Activated CD4-positive, alpha-beta T cell treated with anti-CD3 and anti-CD28 coated beads for 36 hours (primary cell): ENCODE measurements around the gene TMBIM6. TPM values are rescaled to one million over a fixed set of nuclear protein-coding genes. Genes with fewer than 3 reads are reported as not detected.
"Not testable (repeated sequence)": the region's sequence is repeated elsewhere in the genome, so short reads cannot be mapped to it uniquely, and the experiment has no call there.

ENCODE experiments used
- ATAC-seq: fragments of 200-7000 bp; cut with Tn5 transposase; one replicate; pipeline ENCODE4 v1.10.0; 2021; ENCODE audit warnings: mild to moderate bottlenecking, moderate library complexity
- CTCF ChIA-PET: fragments of 350-600 bp; sonication (Branson Sonifier 250); formaldehyde crosslinking; loops from one replicate; lab custom pipeline; 2021; ENCODE audit warnings: antibody characterized with exemption; lab: Charles Lee
- POLR2A ChIA-PET: fragments of 350-600 bp; sonication (Branson Sonifier 250); formaldehyde crosslinking; loops from one replicate; lab custom pipeline; 2021; ENCODE audit warnings: antibody characterized with exemption, inconsistent platforms; lab: Charles Lee
- DNase-seq: peaks from one replicate; pipeline ENCODE4 v3.0.0-alpha.2; 2020
- H3K27ac Mint-ChIP-seq: one replicate; pipeline ENCODE4 v1.8.0; 2021; ENCODE audit warnings: mixed read lengths
- H3K27me3 Mint-ChIP-seq: one replicate; pipeline ENCODE4 v1.8.0; 2021; ENCODE audit warnings: mixed read lengths
- H3K36me3 Mint-ChIP-seq: one replicate; pipeline ENCODE4 v1.8.0; 2021; ENCODE audit warnings: low read depth, mixed read lengths
- H3K4me1 Mint-ChIP-seq: one replicate; pipeline ENCODE4 v1.8.0; 2021; ENCODE audit warnings: mixed read lengths
- H3K4me3 Mint-ChIP-seq: one replicate; pipeline ENCODE4 v1.8.0; 2021; ENCODE audit warnings: mild to moderate bottlenecking, moderate library complexity, mixed read lengths
- H3K9me3 Mint-ChIP-seq: one replicate; pipeline ENCODE4 v1.8.0; 2021; ENCODE audit warnings: low read depth, mixed read lengths
- intact Hi-C, 2 experiments: fragments of 100-400 bp; cut with DNase I in 1 of 2; cut with micrococcal nuclease in 1 of 2; formaldehyde crosslinking; loops; one replicate each; pipeline versions ENCODE4 v1.14.2 to v1.15.1; 2022 to 2024; cut with DNase I, micrococcal nuclease
- total RNA-seq, 2 experiments: library from RNA; stranded (reverse); gene quantifications; one replicate each; pipeline ENCODE4 v1.2.3, GENCODE V29; 2021

The TMBIM6 gene
- total RNA-seq, 2 experiments from 2014 or later: 378 to 450 TPM

- peaks cover 11% of the 10 kb centered on the region for H3K4me1 Mint-ChIP-seq
- H3K9me3 Mint-ChIP-seq, H3K4me3 Mint-ChIP-seq, DNase-seq, H3K36me3 Mint-ChIP-seq, H3K27ac Mint-ChIP-seq, ATAC-seq, intact Hi-C loops, H3K27me3 Mint-ChIP-seq: not testable (repeated sequence)
- CTCF ChIA-PET: interaction anchor here (0.9 to 1.8 kb wide), 3 partner anchors 11 to 65 kb away, joined by 4 to 5 read pairs (median 5); partner anchors contain the start of gene TMBIM6
- POLR2A ChIA-PET: interaction anchor here (1.0 kb wide), 1 partner anchor 184 kb away, joined by 3 read pairs; no protein-coding TSS in a partner anchor
Observed at GRCh38 chr12:49773102-49773501, 31.7 kb downstream of the TMBIM6 start.

GRCh38 chr12:49776413-49776812 is 35.1 kb downstream of the TMBIM6 start:
- no peaks in the 10 kb centered on the region for H3K36me3 Mint-ChIP-seq
- POLR2A ChIA-PET: no interaction called here
- peaks cover 10% of the 10 kb centered on the region for H3K27me3 Mint-ChIP-seq
- CTCF ChIA-PET: interaction anchor here (0.6 to 3.1 kb wide), 9 partner anchors 19 to 139 kb away, joined by 3 to 36 read pairs (median 7); partner anchors contain the start of gene TMBIM6
- ATAC-seq (peak; percentile 93), DNase-seq (peak; percentile 84)
- intact Hi-C loops: loop anchor here (1.0 to 5.0 kb wide), 4 partner anchors 63 to 281 kb away; partner anchors contain the start of gene ASIC1 (in 1 of the 2)
- H3K9me3 Mint-ChIP-seq: no peaks in the 10 kb centered on the region
- no peak overlapping the region for H3K4me3 Mint-ChIP-seq
- peaks cover 14% of the 10 kb centered on the region for H3K4me1 Mint-ChIP-seq
- no peak overlapping the region for H3K27ac Mint-ChIP-seq

GRCh38 chr12:49776858-49777257 is 35.5 kb downstream of the TMBIM6 start:
- peak overlapping the region; percentile 76 for H3K27ac Mint-ChIP-seq
- H3K4me3 Mint-ChIP-seq: no peak overlapping the region
- no peaks in the 10 kb centered on the region for H3K36me3 Mint-ChIP-seq
- peaks cover 10% of the 10 kb centered on the region for H3K27me3 Mint-ChIP-seq
- ChIA-PET CTCF (interaction anchor here (0.5 to 3.1 kb wide), 34 partner anchors 7 to 944 kb away, joined by 3 to 36 read pairs (median 6); partner anchors contain the start of genes BCDIN3D, NCKAP5L and TMBIM6), POLR2A (interaction anchor here (1.8 kb wide), 1 partner anchor 35 kb away, joined by 9 read pairs; the partner anchor contains the start of gene TMBIM6)
- no peaks in the 10 kb centered on the region for H3K9me3 Mint-ChIP-seq
- DNase-seq (no peak), ATAC-seq (no peak)
- intact Hi-C loops: loop anchor here (1.0 to 5.0 kb wide), 4 partner anchors 62 to 280 kb away; partner anchors contain the start of gene ASIC1 (in 1 of the 2)
- H3K4me1 Mint-ChIP-seq: peaks cover 14% of the 10 kb centered on the region

GRCh38 chr12:49777341-49777740 is 36.0 kb downstream of the TMBIM6 start:
- H3K27ac Mint-ChIP-seq: no peak overlapping the region
- ATAC-seq (no peak), DNase-seq (no peak)
- H3K4me1 Mint-ChIP-seq: peaks cover 14% of the 10 kb centered on the region
- H3K36me3 Mint-ChIP-seq: no peaks in the 10 kb centered on the region
- POLR2A ChIA-PET: interaction anchor here (0.6 to 1.8 kb wide), 2 partner anchors 36 to 246 kb away, joined by 5 to 9 read pairs; partner anchors contain the start of gene TMBIM6
- CTCF ChIA-PET: interaction anchor here (0.5 to 3.1 kb wide), 49 partner anchors 8 to 944 kb away, joined by 3 to 36 read pairs (median 5); partner anchors contain the start of genes BCDIN3D, CERS5, NCKAP5L and TMBIM6
- no peak overlapping the region for H3K4me3 Mint-ChIP-seq
- no peaks in the 10 kb centered on the region for H3K9me3 Mint-ChIP-seq
- intact Hi-C loops: loop anchor here in 1 of 2 experiments (5.0 kb wide), 2 partner anchors 170 to 280 kb away; partner anchors contain the start of gene ASIC1
- peaks cover 10% of the 10 kb centered on the region for H3K27me3 Mint-ChIP-seq

GRCh38 chr12:49777800-49778748 is 36.7 kb downstream of the TMBIM6 start:
- Mint-ChIP-seq H3K9me3 (no peaks in the 10 kb centered on the region), H3K27me3 (peaks cover 10% of the 10 kb centered on the region), H3K4me1 (peaks cover 14% of the 10 kb centered on the region), H3K27ac (no peak overlapping the region), H3K36me3 (no peaks in the 10 kb centered on the region), H3K4me3 (no peak overlapping the region)
- ChIA-PET POLR2A (interaction anchor here (0.6 to 1.8 kb wide), 2 partner anchors 37 to 245 kb away, joined by 5 to 9 read pairs; partner anchors contain the start of gene TMBIM6), CTCF (interaction anchor here (0.6 to 3.1 kb wide), 52 partner anchors 8 to 633 kb away, joined by 3 to 36 read pairs (median 4); partner anchors contain the start of genes BCDIN3D, CERS5, NCKAP5L and TMBIM6)
- peak; percentile 82 for ATAC-seq
- intact Hi-C loops: loop anchor here (1.0 to 5.0 kb wide), 6 partner anchors 37 to 279 kb away; partner anchors contain the start of genes TMBIM6 (in 2 of the 2), ASIC1 (in 1 of the 2) and FMNL3 (in 1 of the 2)
- peak; percentile 89 for DNase-seq

- intact Hi-C loops: loop anchor here in 1 of 2 experiments (5.0 kb wide), 2 partner anchors 168 to 278 kb away; partner anchors contain the start of gene ASIC1
- peaks cover 22% of the 10 kb centered on the region for H3K27me3 Mint-ChIP-seq
- H3K4me3 Mint-ChIP-seq: no peak overlapping the region
- H3K4me1 Mint-ChIP-seq: peaks cover 14% of the 10 kb centered on the region
- POLR2A ChIA-PET: no interaction called here
- ATAC-seq (no peak), DNase-seq (no peak)
- H3K9me3 Mint-ChIP-seq: no peaks in the 10 kb centered on the region
- CTCF ChIA-PET: interaction anchor here (0.6 to 3.1 kb wide), 6 partner anchors 17 to 1991 kb away, joined by 3 to 36 read pairs (median 4); partner anchors contain the start of gene TMBIM6
- no peaks in the 10 kb centered on the region for H3K36me3 Mint-ChIP-seq
- no peak overlapping the region for H3K27ac Mint-ChIP-seq
Observed at GRCh38 chr12:49779581-49779980, 38.2 kb downstream of the TMBIM6 start.

GRCh38 chr12:49780914-49781313 is 39.6 kb downstream of the TMBIM6 start:
- H3K9me3 Mint-ChIP-seq, DNase-seq, intact Hi-C loops, H3K4me3 Mint-ChIP-seq, ATAC-seq, H3K27ac Mint-ChIP-seq, H3K36me3 Mint-ChIP-seq: not testable (repeated sequence)
- ChIA-PET POLR2A (interaction anchor here (0.7 kb wide), 1 partner anchor 70 kb away, joined by 4 read pairs; no protein-coding TSS in a partner anchor), CTCF (interaction anchor here (0.7 to 1.8 kb wide), 7 partner anchors 17 to 186 kb away, joined by 3 to 5 read pairs (median 4); partner anchors contain the start of gene TMBIM6)
- Mint-ChIP-seq H3K4me1 (peaks cover 14% of the 10 kb centered on the region), H3K27me3 (peaks cover 22% of the 10 kb centered on the region)

- intact Hi-C loops: no loop called here
- no peaks in the 10 kb centered on the region for H3K36me3 Mint-ChIP-seq
- H3K9me3 Mint-ChIP-seq: peaks cover 5% of the 10 kb centered on the region
- no peak for ATAC-seq
- H3K27me3 Mint-ChIP-seq: peaks cover 21% of the 10 kb centered on the region
- no peak overlapping the region for H3K27ac Mint-ChIP-seq
- H3K4me3 Mint-ChIP-seq: no peak overlapping the region
- H3K4me1 Mint-ChIP-seq: no peaks in the 10 kb centered on the region
- no peak for DNase-seq
- CTCF ChIA-PET: interaction anchor here (0.9 to 1.5 kb wide), 5 partner anchors 43 to 183 kb away, joined by 3 to 4 read pairs (median 3); partner anchors contain the start of genes NCKAP5L and TMBIM6
- POLR2A ChIA-PET: no interaction called here
Observed at GRCh38 chr12:49783917-49784676, 42.7 kb downstream of the TMBIM6 start.

- ChIA-PET CTCF (interaction anchor here (1.5 kb wide), 1 partner anchor 44 kb away, joined by 5 read pairs; the partner anchor contains the start of gene TMBIM6), POLR2A (interaction anchor here (0.7 kb wide), 1 partner anchor 515 kb away, joined by 3 read pairs; no protein-coding TSS in a partner anchor)
- no peak overlapping the region for H3K4me3 Mint-ChIP-seq
- ATAC-seq: no peak
- DNase-seq: no peak
- no peaks in the 10 kb centered on the region for H3K4me1 Mint-ChIP-seq
- no peaks in the 10 kb centered on the region for H3K36me3 Mint-ChIP-seq
- H3K27ac Mint-ChIP-seq: no peak overlapping the region
- H3K27me3 Mint-ChIP-seq: peaks cover 18% of the 10 kb centered on the region
- H3K9me3 Mint-ChIP-seq: peaks cover 5% of the 10 kb centered on the region
- intact Hi-C loops: no loop called here
Observed at GRCh38 chr12:49784756-49785409, 43.5 kb downstream of the TMBIM6 start.

GRCh38 chr12:49787672-49788071 is 46.3 kb downstream of the TMBIM6 start:
- H3K9me3 Mint-ChIP-seq: peaks cover 5% of the 10 kb centered on the region
- H3K4me1 Mint-ChIP-seq: no peaks in the 10 kb centered on the region
- ATAC-seq: no peak
- H3K27ac Mint-ChIP-seq: no peak overlapping the region
- no peak overlapping the region for H3K4me3 Mint-ChIP-seq
- no peaks in the 10 kb centered on the region for H3K36me3 Mint-ChIP-seq
- peaks cover 12% of the 10 kb centered on the region for H3K27me3 Mint-ChIP-seq
- no peak for DNase-seq
- intact Hi-C loops: no loop called here
- CTCF ChIA-PET: no interaction called here
- POLR2A ChIA-PET: no interaction called here
